Natural killer cell (primary cell): ENCODE measurements around the gene HSD17B4. TPM values are rescaled to one million over a fixed set of nuclear protein-coding genes. Genes with fewer than 3 reads are reported as not detected.

ENCODE experiments used
- ATAC-seq, 3 donors: fragments of 150-1000 bp in 2 of 3; fragments of 200-7000 bp in 1 of 3; cut with Tn5 transposase; 1 replicate in 1 of 3; 2 replicates in 2 of 3; pipeline ENCODE4 v1.10.0; 2021; ENCODE audit warnings: mild to moderate bottlenecking in 2 of 3, moderate library complexity in 2 of 3
- DNase-seq, 2 donors: peaks; one replicate each; pipeline versions ENCODE4 v3.0.0 to v3.0.0-alpha.2; 2013 to 2021; ENCODE audit warnings: mixed read lengths in 1 of 2
- H3K27ac ChIP-seq: one replicate; pipeline ENCODE4 v1.5.1; 2013; ENCODE audit warnings: mild to moderate bottlenecking, low read length
- H3K27me3 ChIP-seq: one replicate; pipeline ENCODE4 v1.6.1; 2013; ENCODE audit warnings: low read length; ENCODE audit not compliant: control insufficient read depth, insufficient read depth
- H3K36me3 ChIP-seq: one replicate; pipeline ENCODE4 v1.6.1; 2013; ENCODE audit warnings: low read length; ENCODE audit not compliant: control insufficient read depth, insufficient read depth
- H3K4me1 ChIP-seq: one replicate; pipeline ENCODE4 v1.6.1; 2013; ENCODE audit warnings: low read length; ENCODE audit not compliant: control insufficient read depth, insufficient read depth
- H3K4me3 ChIP-seq: one replicate; pipeline ENCODE4 v1.5.1; 2013; ENCODE audit warnings: low read length
- H3K9me3 ChIP-seq: one replicate; pipeline ENCODE4 v1.6.1; 2013; ENCODE audit warnings: low read length; ENCODE audit not compliant: control insufficient read depth, insufficient read depth
- H3K27ac Mint-ChIP-seq, 2 donors: one replicate each; pipeline ENCODE4 v1.8.0; 2022; ENCODE audit warnings: mild to moderate bottlenecking in 2 of 2, mixed read lengths in 2 of 2, moderate library complexity in 1 of 2
- H3K27me3 Mint-ChIP-seq, 2 donors: one replicate each; pipeline ENCODE4 v1.8.0; 2022; ENCODE audit warnings: low read depth in 2 of 2, mixed read lengths in 2 of 2
- H3K36me3 Mint-ChIP-seq: one replicate; pipeline ENCODE4 v1.8.0; 2022; ENCODE audit warnings: mixed read lengths
- H3K4me1 Mint-ChIP-seq, 2 donors: one replicate each; pipeline ENCODE4 v1.8.0; 2022; ENCODE audit warnings: mixed read lengths in 2 of 2
- H3K4me3 Mint-ChIP-seq: one replicate; pipeline ENCODE4 v1.8.0; 2022; ENCODE audit warnings: mild to moderate bottlenecking, moderate library complexity, mixed read lengths
- H3K9me3 Mint-ChIP-seq, 2 donors: one replicate each; pipeline ENCODE4 v1.8.0; 2022; ENCODE audit warnings: mixed read lengths in 2 of 2
- WGBS: methylation state at CpG from one replicate; pipeline ENCODE4 v1.1.7; 2013; ENCODE audit warnings: missing lambda C conversion rate; ENCODE audit not compliant: insufficient coverage; 5-methylcytosine and 5-hydroxymethylcytosine counted together
- intact Hi-C: fragments of 100-400 bp; cut with micrococcal nuclease; formaldehyde crosslinking; loops from one replicate; pipeline ENCODE4 v1.14.2; 2022
- total RNA-seq, 4 donors: library from RNA; stranded (reverse); fragments of 120-200 nt in 1 of 4; gene quantifications; one replicate each; pipeline versions ENCODE4 v1.2.3 to v1.2.4, GENCODE V29; 2013 to 2022
- TF ChIP-seq, protein P1 (sequence below): fragments of 200-600 bp; IDR thresholded peaks from one replicate; pipeline ENCODE4 v1.8.0; 2022; ENCODE audit warnings: antibody characterized with exemption

HSD17B4 gene, protein sequence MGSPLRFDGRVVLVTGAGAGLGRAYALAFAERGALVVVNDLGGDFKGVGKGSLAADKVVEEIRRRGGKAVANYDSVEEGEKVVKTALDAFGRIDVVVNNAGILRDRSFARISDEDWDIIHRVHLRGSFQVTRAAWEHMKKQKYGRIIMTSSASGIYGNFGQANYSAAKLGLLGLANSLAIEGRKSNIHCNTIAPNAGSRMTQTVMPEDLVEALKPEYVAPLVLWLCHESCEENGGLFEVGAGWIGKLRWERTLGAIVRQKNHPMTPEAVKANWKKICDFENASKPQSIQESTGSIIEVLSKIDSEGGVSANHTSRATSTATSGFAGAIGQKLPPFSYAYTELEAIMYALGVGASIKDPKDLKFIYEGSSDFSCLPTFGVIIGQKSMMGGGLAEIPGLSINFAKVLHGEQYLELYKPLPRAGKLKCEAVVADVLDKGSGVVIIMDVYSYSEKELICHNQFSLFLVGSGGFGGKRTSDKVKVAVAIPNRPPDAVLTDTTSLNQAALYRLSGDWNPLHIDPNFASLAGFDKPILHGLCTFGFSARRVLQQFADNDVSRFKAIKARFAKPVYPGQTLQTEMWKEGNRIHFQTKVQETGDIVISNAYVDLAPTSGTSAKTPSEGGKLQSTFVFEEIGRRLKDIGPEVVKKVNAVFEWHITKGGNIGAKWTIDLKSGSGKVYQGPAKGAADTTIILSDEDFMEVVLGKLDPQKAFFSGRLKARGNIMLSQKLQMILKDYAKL
- total RNA-seq: 10 to 100 TPM; 38.2 to 76.9 (median 51.9) TPM
- total RNA-seq (2013): 92.8 TPM

DNA sequence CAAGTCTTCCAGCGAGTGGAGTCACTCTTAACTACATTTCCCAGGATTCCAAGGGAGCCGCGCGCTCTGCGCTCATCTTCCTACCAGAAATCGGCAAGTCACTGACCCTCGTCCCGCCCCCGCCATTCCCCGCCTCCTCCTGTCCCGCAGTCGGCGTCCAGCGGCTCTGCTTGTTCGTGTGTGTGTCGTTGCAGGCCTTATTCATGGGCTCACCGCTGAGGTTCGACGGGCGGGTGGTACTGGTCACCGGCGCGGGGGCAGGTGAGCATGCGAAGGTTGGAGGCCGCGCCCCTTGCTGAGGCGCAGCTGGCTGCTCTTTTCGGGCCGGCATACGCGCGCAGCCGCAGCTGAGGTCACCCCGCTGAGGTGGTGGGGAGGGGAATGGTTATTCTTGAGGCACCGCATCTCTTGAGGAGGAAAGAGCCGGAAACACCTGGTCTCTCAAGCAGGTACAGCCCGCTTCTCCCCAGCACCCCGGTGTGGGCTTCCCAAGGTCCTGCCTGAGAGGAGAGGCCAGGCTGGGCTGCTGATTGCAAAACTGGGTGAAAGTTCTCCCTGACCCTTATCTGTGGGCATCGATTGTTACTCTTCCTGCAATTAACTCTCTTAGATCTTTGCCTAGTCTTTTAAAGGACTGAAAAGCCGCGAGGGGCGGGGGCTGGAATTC, at the start of gene HSD17B4:
Gene HSD17B4, plus strand, starts transcription at position 125 of the 667 bp plus-strand sequence. Its CDS starts 79 bp downstream, at position 204.
- WGBS: under 1% methylated on average over 42 of the region's 42 CpGs
- peak within 1 kb of the TSS; percentile 84 for H3K4me3 ChIP-seq
- no peaks in the 10 kb centered on the region for H3K27me3 ChIP-seq
- peaks cover 17 to 29% of the 10 kb centered on the region in 2 donors for H3K4me1 Mint-ChIP-seq
- DNase-seq (peak; percentile 62 to 87), ATAC-seq (peak; percentile 93 to 96 (median 95))
- peaks cover 11 to 17% of the 10 kb centered on the region in 2 donors for H3K27me3 Mint-ChIP-seq
- H3K4me1 ChIP-seq: peaks cover 12% of the 10 kb centered on the region
- H3K27ac ChIP-seq: peak within 1 kb of the TSS; percentile 76
- H3K36me3 ChIP-seq: peaks cover 5% of the 10 kb centered on the region
- H3K9me3 ChIP-seq: no peaks in the 10 kb centered on the region
- peaks cover 8% of the 10 kb centered on the region for H3K36me3 Mint-ChIP-seq
- intact Hi-C loops: loop anchor here (1.0 kb wide), 1 partner anchor 382 kb away; no protein-coding TSS in a partner anchor
- peak within 1 kb of the TSS; percentile 99 for H3K4me3 Mint-ChIP-seq
- H3K9me3 Mint-ChIP-seq: no peaks in the 10 kb centered on the region
- H3K27ac Mint-ChIP-seq: peak within 1 kb of the TSS; percentile 80 to 92
- TF ChIP-seq, protein P1, sequence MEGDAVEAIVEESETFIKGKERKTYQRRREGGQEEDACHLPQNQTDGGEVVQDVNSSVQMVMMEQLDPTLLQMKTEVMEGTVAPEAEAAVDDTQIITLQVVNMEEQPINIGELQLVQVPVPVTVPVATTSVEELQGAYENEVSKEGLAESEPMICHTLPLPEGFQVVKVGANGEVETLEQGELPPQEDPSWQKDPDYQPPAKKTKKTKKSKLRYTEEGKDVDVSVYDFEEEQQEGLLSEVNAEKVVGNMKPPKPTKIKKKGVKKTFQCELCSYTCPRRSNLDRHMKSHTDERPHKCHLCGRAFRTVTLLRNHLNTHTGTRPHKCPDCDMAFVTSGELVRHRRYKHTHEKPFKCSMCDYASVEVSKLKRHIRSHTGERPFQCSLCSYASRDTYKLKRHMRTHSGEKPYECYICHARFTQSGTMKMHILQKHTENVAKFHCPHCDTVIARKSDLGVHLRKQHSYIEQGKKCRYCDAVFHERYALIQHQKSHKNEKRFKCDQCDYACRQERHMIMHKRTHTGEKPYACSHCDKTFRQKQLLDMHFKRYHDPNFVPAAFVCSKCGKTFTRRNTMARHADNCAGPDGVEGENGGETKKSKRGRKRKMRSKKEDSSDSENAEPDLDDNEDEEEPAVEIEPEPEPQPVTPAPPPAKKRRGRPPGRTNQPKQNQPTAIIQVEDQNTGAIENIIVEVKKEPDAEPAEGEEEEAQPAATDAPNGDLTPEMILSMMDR: no peak

DNA sequence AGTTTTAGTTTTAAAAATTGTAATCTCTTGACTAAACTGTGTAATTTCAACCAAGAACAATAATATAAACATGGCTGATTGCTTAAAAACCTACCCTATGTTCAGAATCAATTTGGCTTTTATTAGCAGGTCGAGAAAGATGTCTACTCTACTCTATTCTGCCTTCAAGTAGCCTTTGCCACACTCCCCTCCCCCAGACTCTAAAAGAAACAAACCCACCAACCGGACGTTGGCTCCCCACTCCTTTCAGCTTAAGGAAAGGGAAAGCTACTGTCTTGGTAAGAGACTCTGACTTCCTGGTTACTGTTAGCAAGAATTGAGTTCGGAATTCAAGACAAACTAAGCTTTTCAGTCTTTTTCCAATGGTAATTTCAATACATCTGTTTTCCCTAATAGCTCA, 49.7 kb upstream of the HSD17B4 start:
- Mint-ChIP-seq H3K36me3 (no peaks in the 10 kb centered on the region), H3K27ac (no peak overlapping the region), H3K9me3 (no peaks in the 10 kb centered on the region), H3K4me3 (no peak overlapping the region), H3K27me3 (no peaks in the 10 kb centered on the region), H3K4me1 (peaks cover 10 to 11% of the 10 kb centered on the region in 2 donors)
- Histone ChIP-seq H3K4me3 (no peak overlapping the region), H3K27ac (no peak overlapping the region), H3K9me3 (no peaks in the 10 kb centered on the region), H3K27me3 (no peaks in the 10 kb centered on the region), H3K4me1 (no peaks in the 10 kb centered on the region), H3K36me3 (no peaks in the 10 kb centered on the region)
- TF ChIP-seq, protein P1: no peak
- ATAC-seq (no peak), DNase-seq (no peak)
- intact Hi-C loops: no loop called here
- 86% methylated on average over 4 of the region's 4 CpGs for WGBS

DNA sequence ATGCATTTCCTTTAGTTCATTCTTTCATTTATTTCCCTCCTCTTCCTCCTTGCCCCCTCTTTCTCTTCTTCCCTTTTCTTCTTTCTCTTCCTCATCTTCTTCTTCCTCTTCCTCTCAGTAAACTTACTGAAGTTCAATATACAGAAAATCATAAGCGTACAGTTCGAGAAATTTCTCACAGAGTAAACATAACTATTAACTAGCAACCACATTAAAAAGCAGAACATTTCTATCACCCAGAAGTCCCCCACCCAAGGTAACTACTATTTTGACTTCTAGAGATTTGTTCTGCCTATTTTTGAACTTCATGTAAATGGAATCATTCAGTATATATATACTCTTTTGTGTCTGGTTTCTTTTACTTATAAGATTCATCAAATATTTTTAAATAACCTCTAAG, 48.3 kb upstream of the HSD17B4 start:
- no peaks in the 10 kb centered on the region for H3K36me3 Mint-ChIP-seq
- intact Hi-C loops: no loop called here
- no peaks in the 10 kb centered on the region for H3K27me3 Mint-ChIP-seq
- peaks cover 6% of the 10 kb centered on the region in 2 donors for H3K4me1 Mint-ChIP-seq
- H3K4me3 Mint-ChIP-seq: no peak overlapping the region
- H3K27me3 ChIP-seq: no peaks in the 10 kb centered on the region
- WGBS: 71% methylated on average over 2 of the region's 2 CpGs
- no peak for ATAC-seq
- H3K27ac Mint-ChIP-seq: no peak overlapping the region
- H3K27ac ChIP-seq: no peak overlapping the region
- TF ChIP-seq, protein P1: no peak
- no peak for DNase-seq
- H3K4me3 ChIP-seq: no peak overlapping the region
- H3K4me1 ChIP-seq: no peaks in the 10 kb centered on the region
- no peaks in the 10 kb centered on the region for H3K9me3 Mint-ChIP-seq
- no peaks in the 10 kb centered on the region for H3K9me3 ChIP-seq
- no peaks in the 10 kb centered on the region for H3K36me3 ChIP-seq
